Neuronal stem cell (in vitro differentiated cells): ENCODE results near the gene KLHDC2.
"Not testable (repeated sequence)": the region's sequence is repeated elsewhere in the genome, so short reads cannot be mapped to it uniquely, and the experiment has no call there.

Experiments
- DNase-seq: peaks from one replicate; pipeline ENCODE4 v3.0.0-alpha.2; 2013; ENCODE audit warnings: low spot score
- H2AFZ ChIP-seq: one replicate; pipeline ENCODE4 v1.6.1; 2013; ENCODE audit warnings: mild to moderate bottlenecking, low read length, inconsistent platforms
- H2AK5ac ChIP-seq: 2 replicates; pipeline ENCODE4 v1.6.1; 2013; ENCODE audit warnings: low read depth, mild to moderate bottlenecking, inconsistent platforms, low read length, moderate library complexity, mixed read lengths
- H2BK120ac ChIP-seq: 2 replicates; pipeline ENCODE4 v1.6.1; 2013; ENCODE audit warnings: low read depth, mild to moderate bottlenecking, inconsistent platforms, low read length, moderate library complexity, mixed read lengths
- H2BK12ac ChIP-seq: one replicate; pipeline ENCODE4 v1.6.1; 2013; ENCODE audit warnings: low read length, inconsistent platforms
- H2BK15ac ChIP-seq: 2 replicates; pipeline ENCODE4 v1.6.1; 2013; ENCODE audit warnings: mild to moderate bottlenecking, low read length, inconsistent platforms, mixed read lengths
- H2BK5ac ChIP-seq: one replicate; pipeline ENCODE4 v1.6.1; 2013; ENCODE audit warnings: inconsistent platforms, mild to moderate bottlenecking, low read length, moderate library complexity
- H3K14ac ChIP-seq: one replicate; pipeline ENCODE4 v1.6.1; 2013; ENCODE audit warnings: low read length, inconsistent platforms
- H3K18ac ChIP-seq: 2 replicates; pipeline ENCODE4 v1.6.1; 2013; ENCODE audit warnings: low read length, inconsistent platforms
- H3K23ac ChIP-seq: 2 replicates; pipeline ENCODE4 v1.6.1; 2013; ENCODE audit warnings: low read depth, mild to moderate bottlenecking, mixed read lengths, low read length, inconsistent platforms; ENCODE audit not compliant: poor library complexity
- H3K27ac ChIP-seq: replicated peaks from 3 replicates; pipeline ENCODE4 v1.5.1; 2013; ENCODE audit warnings: low read length, inconsistent platforms
- H3K27me3 ChIP-seq, 3 experiments: 2 replicates each; pipeline ENCODE4 v1.6.1; 2013; ENCODE audit warnings: low read length in 3 of 3, mild to moderate bottlenecking in 2 of 3, inconsistent platforms in 1 of 3, low read depth in 1 of 3, mixed read lengths in 1 of 3, moderate library complexity in 1 of 3; ENCODE audit not compliant: control insufficient read depth in 3 of 3, insufficient read depth in 3 of 3
- H3K36me3 ChIP-seq, 2 donors: replicated peaks in 1 of 2; 2 replicates each; pipeline ENCODE4 v1.6.1; 2013; ENCODE audit warnings: low read length in 2 of 2; ENCODE audit not compliant: control insufficient read depth in 2 of 2, insufficient read depth in 2 of 2
- H3K4ac ChIP-seq: 2 replicates; pipeline ENCODE4 v1.6.1; 2013; ENCODE audit warnings: inconsistent platforms, mild to moderate bottlenecking, low read length, moderate library complexity
- H3K4me1 ChIP-seq, 2 donors: 1 replicate in 1 of 2; 2 replicates in 1 of 2; pipeline ENCODE4 v1.6.1; 2013; ENCODE audit warnings: low read length in 2 of 2, low read depth in 1 of 2; ENCODE audit not compliant: control insufficient read depth in 2 of 2, insufficient read depth in 1 of 2
- H3K4me2 ChIP-seq: one replicate; pipeline ENCODE4 v1.6.1; 2013; ENCODE audit warnings: mild to moderate bottlenecking, low read length, inconsistent platforms; ENCODE audit not compliant: insufficient read depth, poor library complexity, severe bottlenecking
- H3K4me3 ChIP-seq, 2 donors: 2 replicates each; pipeline ENCODE4 v1.5.1; 2013; ENCODE audit warnings: low read length in 2 of 2, mild to moderate bottlenecking in 2 of 2, inconsistent platforms in 1 of 2, moderate library complexity in 1 of 2
- H3K79me1 ChIP-seq: one replicate; pipeline ENCODE4 v1.6.1; 2013; ENCODE audit warnings: low read depth, mild to moderate bottlenecking, inconsistent platforms, low read length, moderate library complexity
- H3K9ac ChIP-seq: one replicate; pipeline ENCODE4 v1.6.1; 2013; ENCODE audit warnings: mild to moderate bottlenecking, low read depth, low read length, inconsistent platforms; ENCODE audit not compliant: poor library complexity
- H3K9me3 ChIP-seq, 2 donors: replicated peaks in 1 of 2; 2 replicates each; pipeline versions ENCODE3 to v1.6.1; 2013; ENCODE audit warnings: low read length in 2 of 2, mild to moderate bottlenecking in 2 of 2, inconsistent platforms in 1 of 2, low read depth in 1 of 2, mixed read lengths in 1 of 2, moderate library complexity in 1 of 2; ENCODE audit not compliant: control insufficient read depth in 2 of 2, insufficient read depth in 1 of 2
- H4K8ac ChIP-seq: one replicate; pipeline ENCODE4 v1.6.1; 2013; ENCODE audit warnings: low read depth, mild to moderate bottlenecking, inconsistent platforms, low read length, moderate library complexity
- H4K91ac ChIP-seq: one replicate; pipeline ENCODE4 v1.6.1; 2013; ENCODE audit warnings: low read length, low read depth, mild to moderate bottlenecking, inconsistent platforms; ENCODE audit not compliant: poor library complexity
- WGBS, 2 donors: extraction: QIAGEN DNeasy Blood & Tissue Kit; methylation state at CpG; one replicate each; pipeline ENCODE4 v1.1.7; 2013; ENCODE audit warnings: missing lambda C conversion rate in 2 of 2, mixed read lengths in 1 of 2; ENCODE audit not compliant: insufficient read length in 2 of 2, insufficient replicate concordance in 1 of 2; ENCODE audit errors: extremely low coverage in 2 of 2; 5-methylcytosine and 5-hydroxymethylcytosine counted together

The KLHDC2 gene

DNA sequence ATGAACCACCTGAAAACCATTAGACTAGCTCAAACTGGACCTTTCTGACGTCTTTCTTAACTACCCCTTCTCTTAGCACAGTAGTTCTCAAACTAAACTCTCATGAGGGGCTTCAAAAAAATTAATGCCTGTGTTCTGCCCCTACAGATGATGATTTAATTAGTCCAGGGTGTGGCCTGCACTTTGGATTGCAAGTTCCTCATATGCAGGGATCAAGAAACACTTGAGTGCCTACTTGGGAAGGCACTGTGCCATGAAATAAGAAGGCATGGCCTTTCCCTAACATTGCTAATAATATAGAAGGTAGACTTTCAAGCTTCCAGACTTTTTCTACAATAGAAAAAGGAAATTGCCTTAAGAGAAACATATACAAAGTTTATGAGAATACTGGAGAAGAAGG, 22.8 kb upstream of the KLHDC2 start:
- H3K4me3 ChIP-seq: no peak overlapping the region
- no peaks in the 10 kb centered on the region for H3K79me1 ChIP-seq
- no peak overlapping the region for H3K4ac ChIP-seq
- WGBS, 2 donors: no CpG with 5 or more reads among the region's 1 CpG
- no peaks in the 10 kb centered on the region for H3K9me3 ChIP-seq
- no peak for DNase-seq
- no peak overlapping the region for H2BK12ac ChIP-seq
- H3K4me2 ChIP-seq: no peak overlapping the region
- no peak overlapping the region for H4K8ac ChIP-seq
- H3K27ac ChIP-seq: no peak overlapping the region
- H3K4me1 ChIP-seq: no peaks in the 10 kb centered on the region
- no peak overlapping the region for H4K91ac ChIP-seq
- H2BK15ac ChIP-seq: no peak overlapping the region
- no peak overlapping the region for H3K9ac ChIP-seq
- H2BK120ac ChIP-seq: no peak overlapping the region
- no peak overlapping the region for H3K18ac ChIP-seq
- no peak overlapping the region for H3K23ac ChIP-seq
- H2AK5ac ChIP-seq: no peak overlapping the region
- H2BK5ac ChIP-seq: no peak overlapping the region
- H3K36me3 ChIP-seq: no peaks in the 10 kb centered on the region
- no peak overlapping the region for H3K14ac ChIP-seq
- no peak overlapping the region for H2AFZ ChIP-seq
- no peaks in the 10 kb centered on the region for H3K27me3 ChIP-seq

DNA sequence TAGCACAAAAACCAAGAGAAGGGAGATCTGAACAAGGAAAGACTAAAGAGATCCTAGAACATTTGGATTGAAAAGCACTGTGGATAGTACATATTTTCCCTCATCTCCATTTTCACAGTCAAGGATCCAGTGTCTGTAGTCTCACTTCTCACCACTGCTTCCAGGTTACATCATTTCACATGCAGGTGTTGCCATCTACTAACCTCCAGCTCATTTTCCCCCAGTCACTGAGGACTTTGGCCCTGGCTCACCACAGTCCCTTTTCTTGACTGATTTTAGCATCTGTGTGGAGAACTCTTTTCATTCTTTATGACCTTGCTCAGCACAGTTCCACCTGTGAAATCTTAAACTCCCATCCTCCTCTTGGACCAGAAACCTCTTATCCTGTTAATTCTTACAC, 21.5 kb upstream of the KLHDC2 start:
- H3K9me3 ChIP-seq, H3K4me1 ChIP-seq, H2BK12ac ChIP-seq, H3K79me1 ChIP-seq, H3K27me3 ChIP-seq, H3K18ac ChIP-seq, H4K91ac ChIP-seq, H3K14ac ChIP-seq, H3K9ac ChIP-seq, H3K4ac ChIP-seq, H3K4me3 ChIP-seq, H2BK15ac ChIP-seq, H3K36me3 ChIP-seq, DNase-seq, H2BK5ac ChIP-seq, H2AFZ ChIP-seq, H3K23ac ChIP-seq, H3K27ac ChIP-seq, H3K4me2 ChIP-seq, H4K8ac ChIP-seq, H2AK5ac ChIP-seq, H2BK120ac ChIP-seq: not testable (repeated sequence)

DNA sequence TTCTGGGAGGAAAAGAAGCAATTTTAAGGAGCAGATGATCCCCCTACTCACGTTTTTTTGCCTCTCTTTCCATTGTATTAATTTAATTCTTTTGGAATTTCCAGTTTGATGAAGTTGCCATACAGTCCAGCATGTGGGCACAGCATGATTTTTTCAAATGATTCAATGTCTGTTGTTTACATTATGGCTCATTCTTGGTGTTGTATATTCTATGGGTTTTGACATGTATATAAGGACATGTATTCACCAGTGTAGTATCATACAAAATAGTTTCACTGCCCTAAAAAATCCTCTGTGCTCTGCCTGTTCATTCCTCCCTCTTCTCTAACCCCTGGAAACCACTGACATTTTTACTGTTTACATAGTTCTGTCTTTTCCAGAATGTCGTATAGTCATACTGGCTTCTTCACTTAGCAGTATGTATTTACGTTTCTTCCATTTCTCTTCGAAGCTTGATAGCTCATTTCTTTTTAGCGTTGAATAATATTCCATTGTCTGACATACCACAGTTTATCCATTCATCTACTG, 13.3 kb upstream of the KLHDC2 start:
- Histone ChIP-seq H2BK5ac (no peak overlapping the region), H4K91ac (no peak overlapping the region)

DNA sequence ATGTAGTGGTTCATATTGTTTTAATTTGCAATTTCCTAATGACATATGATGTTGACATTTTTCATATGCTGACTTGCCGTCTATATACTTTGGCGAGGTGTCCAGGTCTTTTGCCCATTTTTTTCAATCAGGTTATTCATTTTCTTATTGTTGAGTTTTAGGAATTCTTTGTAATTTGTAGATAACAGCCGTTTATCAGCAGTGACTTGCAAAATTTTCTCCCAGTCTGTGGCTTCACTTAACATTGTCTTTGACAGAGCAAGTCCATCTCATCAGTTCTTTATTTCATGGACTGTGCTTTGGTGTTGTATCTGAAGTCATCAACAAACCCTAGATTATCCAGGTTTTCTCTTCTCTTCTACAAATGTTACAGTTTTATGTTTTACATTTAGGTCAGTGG, 12.6 kb upstream of the KLHDC2 start:
- H3K4me3 ChIP-seq: no peak overlapping the region
- H2AFZ ChIP-seq: no peak overlapping the region
- H3K79me1 ChIP-seq: no peaks in the 10 kb centered on the region
- no peak overlapping the region for H2BK120ac ChIP-seq
- H4K8ac ChIP-seq: no peak overlapping the region
- no peak overlapping the region for H2BK12ac ChIP-seq
- H3K4me2 ChIP-seq: no peak overlapping the region
- no CpG with 5 or more reads among the region's 3 CpGs for WGBS, 2 donors
- H3K18ac ChIP-seq: no peak overlapping the region
- H3K9ac ChIP-seq: no peak overlapping the region
- H3K4ac ChIP-seq: no peak overlapping the region
- no peaks in the 10 kb centered on the region for H3K4me1 ChIP-seq
- no peak for DNase-seq
- no peaks in the 10 kb centered on the region for H3K27me3 ChIP-seq
- no peak overlapping the region for H3K27ac ChIP-seq
- no peaks in the 10 kb centered on the region for H3K9me3 ChIP-seq
- no peak overlapping the region for H3K23ac ChIP-seq
- no peaks in the 10 kb centered on the region for H3K36me3 ChIP-seq
- H2AK5ac ChIP-seq: no peak overlapping the region
- no peak overlapping the region for H2BK5ac ChIP-seq
- H3K14ac ChIP-seq: no peak overlapping the region
- no peak overlapping the region for H4K91ac ChIP-seq
- no peak overlapping the region for H2BK15ac ChIP-seq

More for the DNA sequence above, 13.3 kb upstream of the KLHDC2 start:
- Histone ChIP-seq H3K23ac (no peak overlapping the region), H4K8ac (no peak overlapping the region), H2BK12ac (no peak overlapping the region), H3K18ac (no peak overlapping the region), H3K14ac (no peak overlapping the region), H3K27ac (no peak overlapping the region), H3K4me1 (no peaks in the 10 kb centered on the region), H3K36me3 (no peaks in the 10 kb centered on the region), H3K9me3 (no peaks in the 10 kb centered on the region), H3K9ac (no peak overlapping the region), H3K4me2 (no peak overlapping the region), H3K79me1 (no peaks in the 10 kb centered on the region), H2AK5ac (no peak overlapping the region), H2BK120ac (no peak overlapping the region), H3K4me3 (no peak overlapping the region), H2AFZ (no peak overlapping the region), H3K4ac (no peak overlapping the region), H2BK15ac (no peak overlapping the region), H3K27me3 (no peaks in the 10 kb centered on the region)
- no peak for DNase-seq
- no CpG with 5 or more reads among the region's 5 CpGs for WGBS, 2 donors
